HepG2 (cell line): ENCODE results near the gene PSMA7. TPM values are rescaled to one million over a fixed set of nuclear protein-coding genes. Genes with fewer than 3 reads are reported as not detected.

Source experiments
- AGO2 ChIP-seq: fragments of 200-400 bp; formaldehyde crosslinking; optimal IDR thresholded peaks from 2 replicates; pipeline ENCODE3; 2017; ENCODE audit warnings: mild to moderate bottlenecking, low read depth, low read length, moderate library complexity
- ATF2 ChIP-seq: sonication (generic); formaldehyde crosslinking; IDR thresholded peaks from 2 replicates; pipeline ENCODE4 v1.4.0; 2020; ENCODE audit warnings: missing genetic modification reagents
- ATF7-NPFF ChIP-seq: sonication (generic); formaldehyde crosslinking; IDR thresholded peaks from 2 replicates; pipeline ENCODE4 v1.8.1; 2023; ENCODE audit warnings: mild to moderate bottlenecking, low read depth, missing genetic modification reagents, moderate library complexity
- CHD2 ChIP-seq: IDR thresholded peaks from 2 replicates; pipeline ENCODE4 v1.6.1; 2011; ENCODE audit warnings: low read depth, low read length, improper control_type of control experiment
- ETS1 ChIP-seq: sonication (generic); formaldehyde crosslinking; IDR thresholded peaks from 2 replicates; pipeline ENCODE4 v1.4.0; 2020; ENCODE audit warnings: missing genetic modification reagents
- GATA4 ChIP-seq: sonication (generic); IDR thresholded peaks from 2 replicates; pipeline ENCODE4 v1.6.1; 2016; ENCODE audit warnings: antibody characterized with exemption, low read depth, borderline replicate concordance
- GZF1 ChIP-seq: sonication (generic); formaldehyde crosslinking; IDR thresholded peaks from 2 replicates; pipeline ENCODE4 v1.5.1; 2020; ENCODE audit warnings: mild to moderate bottlenecking, missing genetic modification reagents
- HMGXB3 ChIP-seq: sonication (generic); formaldehyde crosslinking; IDR thresholded peaks from 2 replicates; pipeline ENCODE4 v1.4.0; 2020; ENCODE audit warnings: missing genetic modification reagents, borderline replicate concordance
- IRX3 ChIP-seq: sonication (generic); formaldehyde crosslinking; IDR thresholded peaks from 2 replicates; pipeline ENCODE4 v1.8.1; 2023; ENCODE audit warnings: mild to moderate bottlenecking, low read depth, missing genetic modification reagents, borderline replicate concordance
- KLF6 ChIP-seq: IDR thresholded peaks from 2 replicates; pipeline ENCODE4 v1.8.0; 2016; ENCODE audit warnings: missing biosample characterization, missing genetic modification reagents
- KMT2A ChIP-seq: sonication (generic); formaldehyde crosslinking; IDR thresholded peaks from 2 replicates; pipeline ENCODE4 v1.4.0; 2020; ENCODE audit warnings: missing genetic modification reagents
- MED1 ChIP-seq: sonication (generic); formaldehyde crosslinking; IDR thresholded peaks from 2 replicates; pipeline ENCODE4 v1.4.0; 2020; ENCODE audit warnings: missing genetic modification reagents
- NAIF1 ChIP-seq: sonication (generic); formaldehyde crosslinking; IDR thresholded peaks from 2 replicates; pipeline ENCODE4 v1.5.0; 2020; ENCODE audit warnings: mild to moderate bottlenecking, missing genetic modification reagents, borderline replicate concordance
- RAD51 ChIP-seq: fragments of 450-650 bp; IDR thresholded peaks from 2 replicates; pipeline ENCODE4 v1.6.1; 2016; ENCODE audit warnings: borderline replicate concordance
- REPIN1 ChIP-seq: sonication (generic); formaldehyde crosslinking; IDR thresholded peaks from 2 replicates; pipeline ENCODE4 v1.8.0; 2022; ENCODE audit warnings: missing genetic modification reagents, low read depth, mild to moderate bottlenecking, borderline replicate concordance
- SMC3 ChIP-seq: IDR thresholded peaks from 2 replicates; pipeline ENCODE4 v1.6.1; 2011; ENCODE audit warnings: low read length, improper control_type of control experiment
- SPEN ChIP-seq: sonication (generic); formaldehyde crosslinking; IDR thresholded peaks from 2 replicates; pipeline ENCODE4 v1.5.1; 2020; ENCODE audit warnings: low read depth, mild to moderate bottlenecking, missing genetic modification reagents
- THAP11 ChIP-seq: IDR thresholded peaks from 2 replicates; pipeline ENCODE4 v1.6.1; 2016; ENCODE audit warnings: missing biosample characterization, missing genetic modification reagents
- U2AF1 ChIP-seq: fragments of 200-400 bp; formaldehyde crosslinking; optimal IDR thresholded peaks from 2 replicates; pipeline ENCODE3; 2017; ENCODE audit warnings: mild to moderate bottlenecking, low read depth, low read length
- ZNF12 ChIP-seq: sonication (generic); formaldehyde crosslinking; IDR thresholded peaks from 2 replicates; pipeline ENCODE4 v1.5.0; 2020; ENCODE audit warnings: missing genetic modification reagents
- ZNF550 ChIP-seq: sonication (generic); formaldehyde crosslinking; IDR thresholded peaks from 2 replicates; pipeline ENCODE4 v1.4.0; 2020; ENCODE audit warnings: mild to moderate bottlenecking, missing genetic modification reagents, borderline replicate concordance
- ZNF563 ChIP-seq: sonication (generic); formaldehyde crosslinking; IDR thresholded peaks from 2 replicates; pipeline ENCODE4 v1.8.0; 2022; ENCODE audit warnings: mild to moderate bottlenecking, moderate library complexity, missing genetic modification reagents
- ZNF672 ChIP-seq: sonication (generic); formaldehyde crosslinking; IDR thresholded peaks from 2 replicates; pipeline ENCODE4 v1.8.1; 2022; ENCODE audit warnings: missing genetic modification reagents
- ZNF776 ChIP-seq: sonication (generic); formaldehyde crosslinking; IDR thresholded peaks from 2 replicates; pipeline ENCODE4 v1.4.0; 2020; ENCODE audit warnings: mild to moderate bottlenecking, missing genetic modification reagents
- polyA plus RNA-seq, 8 experiments: library from polyadenylated mRNA; depleted of rRNA in 3 of 8; stranded (reverse) in 7 of 8; unstranded in 1 of 8; fragments of >200 nt; fragmentation: Illumina TruSeq in 4 of 8; extraction: Trizol in 4 of 8; gene quantifications; 2 replicates each; pipeline versions ENCODE4 v1.2.1 to v1.2.3, GENCODE V29; 2011 to 2016; ENCODE audit warnings: low read depth in 4 of 8, missing spikeins in 1 of 8, mixed read lengths in 1 of 8; ENCODE audit not compliant: insufficient read depth in 1 of 8
- total RNA-seq, 5 experiments: library from RNA; depleted of rRNA; stranded (reverse); fragments of >200 nt; fragmentation: Illumina TruSeq; extraction: Trizol; gene quantifications; 2 replicates each; pipeline ENCODE4 v1.2.3, GENCODE V29; 2016; ENCODE audit warnings: low read depth in 1 of 5

Gene PSMA7
- total and polyA plus RNA-seq, 2 of the 13 experiments (the other 11 are each of a cell fraction or from before 2014, with no cell fraction given) = 531 to 631 TPM

GRCh38 chr20:62156592-62157386 is 13.6 kb upstream of the PSMA7 start (continued):
- TF ChIP-seq HMGXB3 (CRISPR knock-in tag) (no peak), IRX3 (no peak), GATA4 (no peak), SMC3 (peak; percentile 60; the same call in 1 of the 2 replicates), NAIF1 (CRISPR knock-in tag) (no peak), CHD2 (no peak), ZNF776 (CRISPR knock-in tag) (no peak), RAD51 (no peak), REPIN1 (CRISPR knock-in tag) (no peak), ZNF563 (CRISPR knock-in tag) (peak; percentile 59; the same call in 1 of the 2 replicates), SPEN (CRISPR knock-in tag) (no peak), THAP11 (CRISPR knock-in tag) (peak; percentile 42; the same call in 1 of the 2 replicates), ATF2 (no peak), KLF6 (CRISPR knock-in tag) (no peak), ZNF550 (no peak), ZNF672 (no peak), GZF1 (no peak), MED1 (CRISPR knock-in tag) (no peak), ZNF12 (CRISPR knock-in tag) (no peak), ATF7-NPFF (CRISPR knock-in tag) (0 out of 2 replicates have a peak, but pooled peaks have one; percentile 29), KMT2A (0 out of 2 replicates have a peak, but pooled peaks have one; percentile 50), U2AF1 (no peak), ETS1 (0 out of 2 replicates have a peak, but pooled peaks have one; percentile 52), AGO2 (peak; percentile 35)
